ENCODE measurements around the gene EEPD1.
"Not testable (repeated sequence)": the region's sequence is repeated elsewhere in the genome, so short reads cannot be mapped to it uniquely, and the experiment has no call there.

EEPD1 gene

GRCh38 chr7:36152756-36153570 is at the start of gene EEPD1:
TSS of gene EEPD1 (plus strand) at chr7:36153254. CDS start at chr7:36154325, 1,071 bp downstream.
- peak; percentile 100 for DNase-seq

GRCh38 chr7:36103837-36104561 is 49.1 kb upstream of the EEPD1 start:
- no peak for DNase-seq

- not testable (repeated sequence) for DNase-seq
Measured at GRCh38 chr7:36106972-36107908, 45.8 kb upstream of the EEPD1 start.

- DNase-seq: no peak
Measured at GRCh38 chr7:36107926-36108631, 45.0 kb upstream of the EEPD1 start.

GRCh38 chr7:36109013-36109627 is 43.9 kb upstream of the EEPD1 start:
- DNase-seq: no peak

- DNase-seq: no peak
Measured at GRCh38 chr7:36110584-36110983, 42.5 kb upstream of the EEPD1 start.

- no peak for DNase-seq
Measured at GRCh38 chr7:36112969-36113368, 40.1 kb upstream of the EEPD1 start.

GRCh38 chr7:36114355-36114754 is 38.7 kb upstream of the EEPD1 start:
- DNase-seq: no peak

GRCh38 chr7:36115448-36116321 is 37.4 kb upstream of the EEPD1 start:
- peak; percentile 87 to 90 for DNase-seq

- no peak for DNase-seq
Measured at GRCh38 chr7:36116347-36117202, 36.5 kb upstream of the EEPD1 start.

GRCh38 chr7:36117203-36117840 is 35.7 kb upstream of the EEPD1 start:
- no peak for DNase-seq

- DNase-seq: no peak
Measured at GRCh38 chr7:36118344-36118743, 34.7 kb upstream of the EEPD1 start.

- DNase-seq: no peak
Measured at GRCh38 chr7:36119005-36119706, 33.9 kb upstream of the EEPD1 start.

- not testable (repeated sequence) for DNase-seq
Measured at GRCh38 chr7:36119983-36120646, 32.9 kb upstream of the EEPD1 start.

GRCh38 chr7:36125630-36126029 is 27.4 kb upstream of the EEPD1 start:
- not testable (repeated sequence) for DNase-seq

GRCh38 chr7:36127075-36127740 is 25.8 kb upstream of the EEPD1 start:
- DNase-seq: no peak

GRCh38 chr7:36128448-36129047 is 24.5 kb upstream of the EEPD1 start:
- no peak for DNase-seq
